Measurements from ENCODE around the gene EFNA5.

GRCh38 chr5:107532916-107533315, 137.8 kb downstream of the EFNA5 start:
- TF ChIP-seq EGR1 (IDR thresholded peaks at IDR 0.05; ENCODE audit: low read depth in 2 of 2), result no peak
- no peak for TF ChIP-seq GABPA (IDR thresholded peaks at IDR 0.05 in 1 of 2, conservative IDR thresholded peaks at IDR 0.05 in 1 of 2)
- TF ChIP-seq TAF1 (conservative IDR thresholded peaks at IDR 0.05), result no peak
- no peak for TF ChIP-seq CTCF (IDR thresholded peaks at IDR 0.05; ENCODE audit: low read depth, low read length, missing input control)
- no peak for TF ChIP-seq YY1 (IDR thresholded peaks at IDR 0.05)
- TF ChIP-seq HNF4G (IDR thresholded peaks at IDR 0.05), result no peak
- no peak for TF ChIP-seq REST (IDR thresholded peaks at IDR 0.05)

Data from liver (tissue), 3 donors.